Measurements from ENCODE around the gene HOXC9. TPM values are rescaled to one million over a fixed set of nuclear protein-coding genes. Genes with fewer than 3 reads are reported as not detected.

HOXC9 gene
- total RNA-seq, 1 experiment from 2014 or later, result 1.9 TPM

GRCh38 chr12:54012631-54013409, 12.9 kb downstream of the HOXC9 start:
- Histone ChIP-seq H3K36me3 (peaks cover 12% of the 10 kb centered on the region), H3K9me3 (no peaks in the 10 kb centered on the region), H3K27me3 (no peaks in the 10 kb centered on the region), H3K4me3 (no peak overlapping the region)
- DNase-seq, result no peak

- Histone ChIP-seq H3K36me3 (peaks cover 15% of the 10 kb centered on the region), H3K4me3 (peak overlapping the region; percentile 37), H3K27me3 (no peaks in the 10 kb centered on the region), H3K9me3 (no peaks in the 10 kb centered on the region)
- DNase-seq, result no peak
Measured at GRCh38 chr12:54014377-54015017, 14.5 kb downstream of the HOXC9 start.

GRCh38 chr12:54015018-54015931, 15.3 kb downstream of the HOXC9 start:
- Histone ChIP-seq H3K27me3 (no peaks in the 10 kb centered on the region), H3K36me3 (peaks cover 20% of the 10 kb centered on the region), H3K9me3 (no peaks in the 10 kb centered on the region), H3K4me3 (peak overlapping the region; percentile 37; the same call in 1 of the 2 replicates)
- DNase-seq, result no peak

GRCh38 chr12:54016051-54016450, 16.1 kb downstream of the HOXC9 start:
- peak overlapping the region; percentile 69 for H3K4me3 ChIP-seq
- no peaks in the 10 kb centered on the region for H3K27me3 ChIP-seq
- no peak for DNase-seq

GRCh38 chr12:54016478-54016964, 16.6 kb downstream of the HOXC9 start:
- H3K9me3 ChIP-seq, result no peaks in the 10 kb centered on the region
- H3K27me3 ChIP-seq, result no peaks in the 10 kb centered on the region
- H3K36me3 ChIP-seq, result peaks cover 16% of the 10 kb centered on the region
- H3K4me3 ChIP-seq, result peak overlapping the region; percentile 69
- peak; percentile 59 for DNase-seq

More at GRCh38 chr12:54016051-54016450, 16.1 kb downstream of the HOXC9 start:
- Histone ChIP-seq H3K9me3 (no peaks in the 10 kb centered on the region), H3K36me3 (peaks cover 19% of the 10 kb centered on the region)

- peaks cover 18% of the 10 kb centered on the region for H3K36me3 ChIP-seq
- DNase-seq, result peak; percentile 66
- H3K27me3 ChIP-seq, result no peaks in the 10 kb centered on the region
- H3K9me3 ChIP-seq, result no peaks in the 10 kb centered on the region
- peak overlapping the region; percentile 69 for H3K4me3 ChIP-seq
Measured at GRCh38 chr12:54017027-54017788, 17.2 kb downstream of the HOXC9 start.

GRCh38 chr12:54017878-54018467, 18.0 kb downstream of the HOXC9 start:
- H3K9me3 ChIP-seq, result no peaks in the 10 kb centered on the region
- peak; percentile 98 for DNase-seq
- H3K27me3 ChIP-seq, result no peaks in the 10 kb centered on the region
- peaks cover 16% of the 10 kb centered on the region for H3K36me3 ChIP-seq
- H3K4me3 ChIP-seq, result peak overlapping the region; percentile 69

GRCh38 chr12:54018468-54018984, 18.6 kb downstream of the HOXC9 start:
- no peaks in the 10 kb centered on the region for H3K9me3 ChIP-seq
- H3K27me3 ChIP-seq, result no peaks in the 10 kb centered on the region
- peak; percentile 80 for DNase-seq
- H3K36me3 ChIP-seq, result peaks cover 14% of the 10 kb centered on the region
- H3K4me3 ChIP-seq, result peak overlapping the region; percentile 69

GRCh38 chr12:54019091-54019811, 19.3 kb downstream of the HOXC9 start:
- no peaks in the 10 kb centered on the region for H3K27me3 ChIP-seq
- H3K9me3 ChIP-seq, result no peaks in the 10 kb centered on the region
- peaks cover 14% of the 10 kb centered on the region for H3K36me3 ChIP-seq
- H3K4me3 ChIP-seq, result peak overlapping the region; percentile 69
- peak; percentile 63 for DNase-seq

GRCh38 chr12:54019924-54020590, 20.1 kb downstream of the HOXC9 start:
- peak; percentile 59 for DNase-seq
- Histone ChIP-seq H3K9me3 (no peaks in the 10 kb centered on the region), H3K27me3 (no peaks in the 10 kb centered on the region), H3K36me3 (peaks cover 14% of the 10 kb centered on the region), H3K4me3 (peak overlapping the region; percentile 69)

- no peak for DNase-seq
- H3K9me3 ChIP-seq, result no peaks in the 10 kb centered on the region
- H3K36me3 ChIP-seq, result peaks cover 14% of the 10 kb centered on the region
- peak overlapping the region; percentile 69 for H3K4me3 ChIP-seq
- H3K27me3 ChIP-seq, result no peaks in the 10 kb centered on the region
Measured at GRCh38 chr12:54020591-54021405, 20.8 kb downstream of the HOXC9 start.

- no peaks in the 10 kb centered on the region for H3K27me3 ChIP-seq
- H3K9me3 ChIP-seq, result no peaks in the 10 kb centered on the region
- DNase-seq, result peak; percentile 58
- H3K36me3 ChIP-seq, result peaks cover 14% of the 10 kb centered on the region
- peak overlapping the region; percentile 69 for H3K4me3 ChIP-seq
Measured at GRCh38 chr12:54021432-54022013, 21.6 kb downstream of the HOXC9 start.
